Measurements from ENCODE around the gene SIPA1L2. TPM values are rescaled to one million over a fixed set of nuclear protein-coding genes. Genes with fewer than 3 reads are reported as not detected.
"Not testable (repeated sequence)": the region's sequence is repeated elsewhere in the genome, so short reads cannot be mapped to it uniquely, and the experiment has no call there.

The SIPA1L2 gene
- total RNA-seq, 1 donor from 2014 or later, result 18.1 TPM

DNA sequence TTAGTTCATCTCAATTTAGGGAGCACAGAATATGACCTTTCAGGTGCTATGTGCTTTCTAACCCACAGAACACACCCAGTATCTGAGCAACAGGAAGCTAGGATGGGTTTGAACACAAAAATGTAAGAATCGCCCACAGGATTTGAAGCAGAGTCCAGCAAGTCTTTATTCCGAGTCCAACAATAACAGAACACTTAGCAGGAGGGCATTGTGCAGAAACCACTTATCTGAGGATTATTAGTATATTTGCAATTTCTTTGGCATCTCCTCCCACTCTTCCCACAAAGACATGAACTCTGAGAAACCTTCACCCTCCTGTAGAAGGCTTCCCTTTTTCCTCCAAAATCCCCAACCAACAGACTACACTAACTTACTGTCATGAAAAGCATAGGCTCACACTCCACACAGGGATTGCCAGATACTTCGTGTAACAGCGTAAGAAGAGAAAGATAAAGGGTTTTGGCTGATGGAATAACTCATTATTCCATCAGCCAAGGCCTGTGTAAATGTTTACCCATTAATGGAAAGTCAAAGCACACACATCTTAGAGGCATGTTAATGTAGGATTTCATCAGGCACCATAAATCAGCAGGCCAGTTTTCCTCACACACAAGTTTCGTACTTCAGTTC lies 16.1 kb downstream of the SIPA1L2 start:
- no peaks in the 10 kb centered on the region for H3K4me1 ChIP-seq
- H3K27me3 ChIP-seq, result no peaks in the 10 kb centered on the region
- no peak overlapping the region for H3K27ac ChIP-seq
- TF ChIP-seq, protein P1, sequence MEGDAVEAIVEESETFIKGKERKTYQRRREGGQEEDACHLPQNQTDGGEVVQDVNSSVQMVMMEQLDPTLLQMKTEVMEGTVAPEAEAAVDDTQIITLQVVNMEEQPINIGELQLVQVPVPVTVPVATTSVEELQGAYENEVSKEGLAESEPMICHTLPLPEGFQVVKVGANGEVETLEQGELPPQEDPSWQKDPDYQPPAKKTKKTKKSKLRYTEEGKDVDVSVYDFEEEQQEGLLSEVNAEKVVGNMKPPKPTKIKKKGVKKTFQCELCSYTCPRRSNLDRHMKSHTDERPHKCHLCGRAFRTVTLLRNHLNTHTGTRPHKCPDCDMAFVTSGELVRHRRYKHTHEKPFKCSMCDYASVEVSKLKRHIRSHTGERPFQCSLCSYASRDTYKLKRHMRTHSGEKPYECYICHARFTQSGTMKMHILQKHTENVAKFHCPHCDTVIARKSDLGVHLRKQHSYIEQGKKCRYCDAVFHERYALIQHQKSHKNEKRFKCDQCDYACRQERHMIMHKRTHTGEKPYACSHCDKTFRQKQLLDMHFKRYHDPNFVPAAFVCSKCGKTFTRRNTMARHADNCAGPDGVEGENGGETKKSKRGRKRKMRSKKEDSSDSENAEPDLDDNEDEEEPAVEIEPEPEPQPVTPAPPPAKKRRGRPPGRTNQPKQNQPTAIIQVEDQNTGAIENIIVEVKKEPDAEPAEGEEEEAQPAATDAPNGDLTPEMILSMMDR (IDR thresholded peaks at IDR 0.05), result no peak
- intact Hi-C loops (cut with DNase I), result no loop called here
- H3K4me3 ChIP-seq, result no peak overlapping the region
- H3K9me3 ChIP-seq, result no peaks in the 10 kb centered on the region
- H3K36me3 ChIP-seq, result no peaks in the 10 kb centered on the region
- DNase-seq (ENCODE audit: low spot score in 2 of 2), result no peak

GRCh38 chr1:232612836-232613235 lies 17.1 kb downstream of the SIPA1L2 start:
- H3K36me3 ChIP-seq; H3K27me3 ChIP-seq; H3K4me1 ChIP-seq; intact Hi-C loops (cut with DNase I); DNase-seq (ENCODE audit: low spot score in 2 of 2); H3K27ac ChIP-seq; H3K4me3 ChIP-seq; H3K9me3 ChIP-seq: not testable (repeated sequence)

DNA sequence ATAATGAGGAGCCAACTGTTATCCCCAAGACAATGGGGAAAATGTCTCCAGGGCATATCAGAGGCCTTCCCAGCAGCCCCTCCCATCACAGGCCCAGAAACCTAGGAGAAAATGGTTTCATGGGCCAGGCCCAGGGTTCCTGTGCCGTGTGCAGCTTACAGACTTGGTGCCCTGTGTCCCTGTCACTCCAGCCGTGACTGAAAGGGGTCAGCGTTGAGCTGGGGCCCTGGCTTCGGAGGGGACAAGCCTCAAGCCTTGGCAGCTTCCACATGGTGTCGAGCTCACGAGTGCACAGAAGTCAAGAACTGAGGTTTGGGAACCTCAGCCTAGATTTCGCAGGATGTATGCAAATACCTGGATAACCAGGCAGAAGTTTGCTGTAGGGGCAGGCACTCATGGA lies 18.1 kb downstream of the SIPA1L2 start:
- H3K9me3 ChIP-seq, result no peaks in the 10 kb centered on the region
- TF ChIP-seq, protein P1 (IDR thresholded peaks at IDR 0.05), result no peak
- DNase-seq (ENCODE audit: low spot score in 2 of 2), result no peak
- H3K4me1 ChIP-seq, result no peaks in the 10 kb centered on the region
- intact Hi-C loops (cut with DNase I), result no loop called here
- H3K27me3 ChIP-seq, result no peaks in the 10 kb centered on the region
- H3K27ac ChIP-seq, result no peak overlapping the region
- H3K4me3 ChIP-seq, result no peak overlapping the region
- H3K36me3 ChIP-seq, result no peaks in the 10 kb centered on the region

GRCh38 chr1:232610902-232611745 lies 18.8 kb downstream of the SIPA1L2 start:
- H3K27me3 ChIP-seq; H3K27ac ChIP-seq; H3K36me3 ChIP-seq; H3K4me1 ChIP-seq; DNase-seq (ENCODE audit: low spot score in 2 of 2); intact Hi-C loops (cut with DNase I); H3K9me3 ChIP-seq; H3K4me3 ChIP-seq: not testable (repeated sequence)

DNA sequence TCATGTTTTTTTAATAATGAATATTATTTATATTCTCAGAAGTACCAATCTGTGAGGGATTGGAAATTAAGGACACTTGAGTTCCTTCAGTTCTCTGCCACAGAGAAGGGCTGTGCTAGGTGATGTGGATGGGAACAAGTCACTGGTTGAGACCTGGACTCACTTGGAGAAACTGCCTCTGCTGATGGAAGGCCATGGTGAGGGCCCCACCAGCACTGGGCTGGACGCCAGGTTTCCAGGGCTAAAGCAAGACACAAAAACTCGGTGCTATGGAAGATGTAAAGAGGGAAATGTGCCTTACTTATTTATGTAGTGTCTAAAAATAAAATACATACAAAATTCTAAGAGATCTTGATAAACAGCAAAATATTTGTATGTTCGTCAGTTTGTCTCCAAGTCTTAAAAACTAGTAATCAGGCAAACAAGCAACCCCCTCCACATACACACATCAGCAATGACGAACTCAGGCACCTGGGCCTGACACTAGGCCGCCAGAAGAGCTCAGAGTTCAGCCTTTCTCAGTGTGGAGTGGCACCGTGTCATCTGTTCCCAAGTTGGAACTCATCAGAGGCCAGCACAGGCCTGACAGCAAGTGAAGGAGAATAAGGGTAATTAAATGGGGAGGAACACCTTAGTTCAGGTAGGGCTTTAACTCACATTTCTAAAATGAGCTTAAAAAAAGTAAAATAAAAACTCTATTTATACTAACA lies 19.6 kb downstream of the SIPA1L2 start:
- no peak for DNase-seq (ENCODE audit: low spot score in 2 of 2)
- no peak overlapping the region for H3K27ac ChIP-seq
- H3K36me3 ChIP-seq, result no peaks in the 10 kb centered on the region
- intact Hi-C loops (cut with DNase I), result no loop called here
- no peak overlapping the region for H3K4me3 ChIP-seq
- H3K9me3 ChIP-seq, result no peaks in the 10 kb centered on the region
- H3K4me1 ChIP-seq, result no peaks in the 10 kb centered on the region
- H3K27me3 ChIP-seq, result no peaks in the 10 kb centered on the region
- TF ChIP-seq, protein P1 (IDR thresholded peaks at IDR 0.05), result no peak

- no peaks in the 10 kb centered on the region for H3K4me1 ChIP-seq
- no peak overlapping the region for H3K4me3 ChIP-seq
- H3K36me3 ChIP-seq, result no peaks in the 10 kb centered on the region
- intact Hi-C loops (cut with DNase I), result no loop called here
- no peak overlapping the region for H3K27ac ChIP-seq
- H3K27me3 ChIP-seq, result no peaks in the 10 kb centered on the region
- DNase-seq (ENCODE audit: low spot score in 2 of 2), result no peak
- TF ChIP-seq, protein P1 (IDR thresholded peaks at IDR 0.05), result no peak
- H3K9me3 ChIP-seq, result no peaks in the 10 kb centered on the region
These were observed 21.5 kb downstream of the SIPA1L2 start for GRCh38 chr1:232608427-232608826.

All from ascending aorta (tissue), 2 donors.